Measurements from ENCODE around the gene PLCH1. TPM values are rescaled to one million over a fixed set of nuclear protein-coding genes. Genes with fewer than 3 reads are reported as not detected.

PLCH1 gene
- total and polyA plus RNA-seq, 2 experiments from 2014 or later, result 8.1 to 25.3 TPM

DNA sequence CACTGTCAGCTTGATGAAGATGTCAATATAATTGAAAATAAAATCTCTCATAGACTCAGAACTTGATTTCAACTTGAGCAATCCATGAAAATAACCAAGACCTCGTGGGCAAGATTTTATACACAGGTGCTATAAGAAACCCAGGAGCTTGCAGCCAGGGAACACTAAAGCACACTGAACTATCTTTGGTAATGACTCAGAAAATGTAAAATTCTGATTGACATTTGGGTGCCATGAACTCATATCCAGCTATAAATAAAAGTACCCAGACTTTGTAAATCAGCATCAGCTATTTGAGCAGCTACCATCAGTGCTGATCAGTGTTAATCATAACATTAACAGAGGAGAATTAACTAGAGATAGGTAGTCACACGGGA lies 61.5 kb downstream of the PLCH1 start:
- Mint-ChIP-seq H3K4me1 (peaks cover 19% of the 10 kb centered on the region), H3K36me3 (ENCODE audit: low read depth) (no peaks in the 10 kb centered on the region; the same call in 2 of the 3 replicates), H3K9me3 (no peaks in the 10 kb centered on the region), H3K27ac (no peak overlapping the region), H3K27me3 (ENCODE audit: insufficient read depth, low read depth, poor library complexity) (peaks cover 3% of the 10 kb centered on the region), H3K4me3 (no peak overlapping the region)
- DNase-seq (ENCODE audit: low spot score) (no peak), ATAC-seq (no peak)
- Histone ChIP-seq H3K4me3 (no peak overlapping the region), H3K27me3 (ENCODE audit: insufficient read depth) (no peaks in the 10 kb centered on the region), H4K20me1 (replicated peaks; ENCODE audit: insufficient read depth) (no peaks in the 10 kb centered on the region; the same call in 1 of the 2 replicates), H3K27ac (ENCODE audit: low read depth) (no peak overlapping the region), H3K36me3 (ENCODE audit: insufficient read depth) (no peaks in the 10 kb centered on the region), H3K79me2 (replicated peaks; ENCODE audit: insufficient read depth) (peaks cover 21% of the 10 kb centered on the region; the same call in 1 of the 2 replicates), H3F3A (replicated peaks; ENCODE audit: low read depth) (no peaks in the 10 kb centered on the region), H3K4me2 (no peak overlapping the region), H3K4me1 (ENCODE audit: insufficient read depth) (peaks cover 9% of the 10 kb centered on the region), H3K9me2 (ENCODE audit: insufficient read depth) (no peaks in the 10 kb centered on the region; the same call in 1 of the 2 replicates), H2AFZ (no peak overlapping the region)
- TF ChIP-seq EZH2phosphoT487 (IDR thresholded peaks at IDR 0.05; ENCODE audit: unreplicated experiment) (no peak), JUNB (IDR thresholded peaks at IDR 0.05; ENCODE audit: unreplicated experiment) (no peak), POLR2AphosphoS5 (IDR thresholded peaks at IDR 0.05; ENCODE audit: low read depth) (no peak), STAT1 (IDR thresholded peaks at IDR 0.05; ENCODE audit: unreplicated experiment) (no peak), NANOG (IDR thresholded peaks at IDR 0.05; ENCODE audit: borderline replicate concordance) (no peak), ZNF331 (CRISPR knock-in tag; IDR thresholded peaks at IDR 0.05; ENCODE audit: low read depth) (no peak), CREB1 (CRISPR knock-in tag; IDR thresholded peaks at IDR 0.05; ENCODE audit: low read depth) (no peak)
- TF ChIP-seq, protein P1, sequence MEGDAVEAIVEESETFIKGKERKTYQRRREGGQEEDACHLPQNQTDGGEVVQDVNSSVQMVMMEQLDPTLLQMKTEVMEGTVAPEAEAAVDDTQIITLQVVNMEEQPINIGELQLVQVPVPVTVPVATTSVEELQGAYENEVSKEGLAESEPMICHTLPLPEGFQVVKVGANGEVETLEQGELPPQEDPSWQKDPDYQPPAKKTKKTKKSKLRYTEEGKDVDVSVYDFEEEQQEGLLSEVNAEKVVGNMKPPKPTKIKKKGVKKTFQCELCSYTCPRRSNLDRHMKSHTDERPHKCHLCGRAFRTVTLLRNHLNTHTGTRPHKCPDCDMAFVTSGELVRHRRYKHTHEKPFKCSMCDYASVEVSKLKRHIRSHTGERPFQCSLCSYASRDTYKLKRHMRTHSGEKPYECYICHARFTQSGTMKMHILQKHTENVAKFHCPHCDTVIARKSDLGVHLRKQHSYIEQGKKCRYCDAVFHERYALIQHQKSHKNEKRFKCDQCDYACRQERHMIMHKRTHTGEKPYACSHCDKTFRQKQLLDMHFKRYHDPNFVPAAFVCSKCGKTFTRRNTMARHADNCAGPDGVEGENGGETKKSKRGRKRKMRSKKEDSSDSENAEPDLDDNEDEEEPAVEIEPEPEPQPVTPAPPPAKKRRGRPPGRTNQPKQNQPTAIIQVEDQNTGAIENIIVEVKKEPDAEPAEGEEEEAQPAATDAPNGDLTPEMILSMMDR (conservative IDR thresholded peaks at IDR 0.05; ENCODE audit: low read depth in 2 of 2), result no peak
- TF ChIP-seq, protein P2, sequence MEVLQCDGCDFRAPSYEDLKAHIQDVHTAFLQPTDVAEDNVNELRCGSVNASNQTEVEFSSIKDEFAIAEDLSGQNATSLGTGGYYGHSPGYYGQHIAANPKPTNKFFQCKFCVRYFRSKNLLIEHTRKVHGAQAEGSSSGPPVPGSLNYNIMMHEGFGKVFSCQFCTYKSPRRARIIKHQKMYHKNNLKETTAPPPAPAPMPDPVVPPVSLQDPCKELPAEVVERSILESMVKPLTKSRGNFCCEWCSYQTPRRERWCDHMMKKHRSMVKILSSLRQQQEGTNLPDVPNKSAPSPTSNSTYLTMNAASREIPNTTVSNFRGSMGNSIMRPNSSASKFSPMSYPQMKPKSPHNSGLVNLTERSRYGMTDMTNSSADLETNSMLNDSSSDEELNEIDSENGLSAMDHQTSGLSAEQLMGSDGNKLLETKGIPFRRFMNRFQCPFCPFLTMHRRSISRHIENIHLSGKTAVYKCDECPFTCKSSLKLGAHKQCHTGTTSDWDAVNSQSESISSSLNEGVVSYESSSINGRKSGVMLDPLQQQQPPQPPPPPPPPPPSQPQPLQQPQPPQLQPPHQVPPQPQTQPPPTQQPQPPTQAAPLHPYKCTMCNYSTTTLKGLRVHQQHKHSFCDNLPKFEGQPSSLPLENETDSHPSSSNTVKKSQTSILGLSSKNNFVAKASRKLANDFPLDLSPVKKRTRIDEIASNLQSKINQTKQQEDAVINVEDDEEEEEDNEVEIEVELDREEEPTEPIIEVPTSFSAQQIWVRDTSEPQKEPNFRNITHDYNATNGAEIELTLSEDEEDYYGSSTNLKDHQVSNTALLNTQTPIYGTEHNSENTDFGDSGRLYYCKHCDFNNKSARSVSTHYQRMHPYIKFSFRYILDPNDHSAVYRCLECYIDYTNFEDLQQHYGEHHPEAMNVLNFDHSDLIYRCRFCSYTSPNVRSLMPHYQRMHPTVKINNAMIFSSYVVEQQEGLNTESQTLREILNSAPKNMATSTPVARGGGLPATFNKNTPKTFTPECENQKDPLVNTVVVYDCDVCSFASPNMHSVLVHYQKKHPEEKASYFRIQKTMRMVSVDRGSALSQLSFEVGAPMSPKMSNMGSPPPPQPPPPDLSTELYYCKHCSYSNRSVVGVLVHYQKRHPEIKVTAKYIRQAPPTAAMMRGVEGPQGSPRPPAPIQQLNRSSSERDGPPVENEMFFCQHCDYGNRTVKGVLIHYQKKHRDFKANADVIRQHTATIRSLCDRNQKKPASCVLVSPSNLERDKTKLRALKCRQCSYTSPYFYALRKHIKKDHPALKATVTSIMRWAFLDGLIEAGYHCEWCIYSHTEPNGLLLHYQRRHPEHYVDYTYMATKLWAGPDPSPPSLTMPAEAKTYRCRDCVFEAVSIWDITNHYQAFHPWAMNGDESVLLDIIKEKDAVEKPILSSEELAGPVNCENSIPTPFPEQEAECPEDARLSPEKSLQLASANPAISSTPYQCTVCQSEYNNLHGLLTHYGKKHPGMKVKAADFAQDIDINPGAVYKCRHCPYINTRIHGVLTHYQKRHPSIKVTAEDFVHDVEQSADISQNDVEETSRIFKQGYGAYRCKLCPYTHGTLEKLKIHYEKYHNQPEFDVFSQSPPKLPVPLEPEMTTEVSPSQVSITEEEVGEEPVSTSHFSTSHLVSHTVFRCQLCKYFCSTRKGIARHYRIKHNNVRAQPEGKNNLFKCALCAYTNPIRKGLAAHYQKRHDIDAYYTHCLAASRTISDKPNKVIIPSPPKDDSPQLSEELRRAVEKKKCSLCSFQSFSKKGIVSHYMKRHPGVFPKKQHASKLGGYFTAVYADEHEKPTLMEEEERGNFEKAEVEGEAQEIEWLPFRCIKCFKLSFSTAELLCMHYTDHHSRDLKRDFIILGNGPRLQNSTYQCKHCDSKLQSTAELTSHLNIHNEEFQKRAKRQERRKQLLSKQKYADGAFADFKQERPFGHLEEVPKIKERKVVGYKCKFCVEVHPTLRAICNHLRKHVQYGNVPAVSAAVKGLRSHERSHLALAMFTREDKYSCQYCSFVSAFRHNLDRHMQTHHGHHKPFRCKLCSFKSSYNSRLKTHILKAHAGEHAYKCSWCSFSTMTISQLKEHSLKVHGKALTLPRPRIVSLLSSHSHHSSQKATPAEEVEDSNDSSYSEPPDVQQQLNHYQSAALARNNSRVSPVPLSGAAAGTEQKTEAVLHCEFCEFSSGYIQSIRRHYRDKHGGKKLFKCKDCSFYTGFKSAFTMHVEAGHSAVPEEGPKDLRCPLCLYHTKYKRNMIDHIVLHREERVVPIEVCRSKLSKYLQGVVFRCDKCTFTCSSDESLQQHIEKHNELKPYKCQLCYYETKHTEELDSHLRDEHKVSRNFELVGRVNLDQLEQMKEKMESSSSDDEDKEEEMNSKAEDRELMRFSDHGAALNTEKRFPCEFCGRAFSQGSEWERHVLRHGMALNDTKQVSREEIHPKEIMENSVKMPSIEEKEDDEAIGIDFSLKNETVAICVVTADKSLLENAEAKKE (CRISPR knock-in tag; IDR thresholded peaks at IDR 0.05), result no peak
- TF ChIP-seq, protein P3, sequence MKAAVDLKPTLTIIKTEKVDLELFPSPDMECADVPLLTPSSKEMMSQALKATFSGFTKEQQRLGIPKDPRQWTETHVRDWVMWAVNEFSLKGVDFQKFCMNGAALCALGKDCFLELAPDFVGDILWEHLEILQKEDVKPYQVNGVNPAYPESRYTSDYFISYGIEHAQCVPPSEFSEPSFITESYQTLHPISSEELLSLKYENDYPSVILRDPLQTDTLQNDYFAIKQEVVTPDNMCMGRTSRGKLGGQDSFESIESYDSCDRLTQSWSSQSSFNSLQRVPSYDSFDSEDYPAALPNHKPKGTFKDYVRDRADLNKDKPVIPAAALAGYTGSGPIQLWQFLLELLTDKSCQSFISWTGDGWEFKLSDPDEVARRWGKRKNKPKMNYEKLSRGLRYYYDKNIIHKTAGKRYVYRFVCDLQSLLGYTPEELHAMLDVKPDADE (IDR thresholded peaks at IDR 0.05), result no peak
- TF ChIP-seq, protein P4, sequence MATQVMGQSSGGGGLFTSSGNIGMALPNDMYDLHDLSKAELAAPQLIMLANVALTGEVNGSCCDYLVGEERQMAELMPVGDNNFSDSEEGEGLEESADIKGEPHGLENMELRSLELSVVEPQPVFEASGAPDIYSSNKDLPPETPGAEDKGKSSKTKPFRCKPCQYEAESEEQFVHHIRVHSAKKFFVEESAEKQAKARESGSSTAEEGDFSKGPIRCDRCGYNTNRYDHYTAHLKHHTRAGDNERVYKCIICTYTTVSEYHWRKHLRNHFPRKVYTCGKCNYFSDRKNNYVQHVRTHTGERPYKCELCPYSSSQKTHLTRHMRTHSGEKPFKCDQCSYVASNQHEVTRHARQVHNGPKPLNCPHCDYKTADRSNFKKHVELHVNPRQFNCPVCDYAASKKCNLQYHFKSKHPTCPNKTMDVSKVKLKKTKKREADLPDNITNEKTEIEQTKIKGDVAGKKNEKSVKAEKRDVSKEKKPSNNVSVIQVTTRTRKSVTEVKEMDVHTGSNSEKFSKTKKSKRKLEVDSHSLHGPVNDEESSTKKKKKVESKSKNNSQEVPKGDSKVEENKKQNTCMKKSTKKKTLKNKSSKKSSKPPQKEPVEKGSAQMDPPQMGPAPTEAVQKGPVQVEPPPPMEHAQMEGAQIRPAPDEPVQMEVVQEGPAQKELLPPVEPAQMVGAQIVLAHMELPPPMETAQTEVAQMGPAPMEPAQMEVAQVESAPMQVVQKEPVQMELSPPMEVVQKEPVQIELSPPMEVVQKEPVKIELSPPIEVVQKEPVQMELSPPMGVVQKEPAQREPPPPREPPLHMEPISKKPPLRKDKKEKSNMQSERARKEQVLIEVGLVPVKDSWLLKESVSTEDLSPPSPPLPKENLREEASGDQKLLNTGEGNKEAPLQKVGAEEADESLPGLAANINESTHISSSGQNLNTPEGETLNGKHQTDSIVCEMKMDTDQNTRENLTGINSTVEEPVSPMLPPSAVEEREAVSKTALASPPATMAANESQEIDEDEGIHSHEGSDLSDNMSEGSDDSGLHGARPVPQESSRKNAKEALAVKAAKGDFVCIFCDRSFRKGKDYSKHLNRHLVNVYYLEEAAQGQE (IDR thresholded peaks at IDR 0.05; ENCODE audit: unreplicated experiment), result no peak
